Measurements from ENCODE around the gene ELP4. TPM values are rescaled to one million over a fixed set of nuclear protein-coding genes. Genes with fewer than 3 reads are reported as not detected.
"Not testable (repeated sequence)": the region's sequence is repeated elsewhere in the genome, so short reads cannot be mapped to it uniquely, and the experiment has no call there.

ELP4 gene
- total RNA-seq, 1 experiment from 2014 or later: 20.3 TPM

DNA sequence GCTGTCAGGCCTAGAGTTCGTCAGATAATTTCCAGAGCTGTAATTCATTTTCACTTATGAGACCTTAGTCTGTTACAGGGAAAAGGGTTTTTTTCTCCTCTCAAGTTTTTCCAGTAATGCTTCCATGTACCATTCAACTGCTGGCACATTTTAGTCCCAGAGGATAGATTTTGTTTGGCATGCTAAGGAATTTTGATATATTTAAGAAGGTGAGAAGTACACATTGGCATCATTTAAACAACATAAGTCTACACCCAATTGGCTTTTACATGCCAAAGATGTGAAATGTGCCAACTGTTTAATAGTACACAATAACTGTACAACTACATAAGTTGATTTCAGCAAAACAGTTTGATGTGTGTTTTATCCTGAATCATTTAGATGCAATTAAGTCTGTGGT is 230.6 kb downstream of the ELP4 start:
- no peaks in the 10 kb centered on the region for H3K4me1 Mint-ChIP-seq (ENCODE audit: low read depth, unreplicated experiment)
- BruUV-seq (replicated peaks): no TSS peak
- TF ChIP-seq, protein P1, sequence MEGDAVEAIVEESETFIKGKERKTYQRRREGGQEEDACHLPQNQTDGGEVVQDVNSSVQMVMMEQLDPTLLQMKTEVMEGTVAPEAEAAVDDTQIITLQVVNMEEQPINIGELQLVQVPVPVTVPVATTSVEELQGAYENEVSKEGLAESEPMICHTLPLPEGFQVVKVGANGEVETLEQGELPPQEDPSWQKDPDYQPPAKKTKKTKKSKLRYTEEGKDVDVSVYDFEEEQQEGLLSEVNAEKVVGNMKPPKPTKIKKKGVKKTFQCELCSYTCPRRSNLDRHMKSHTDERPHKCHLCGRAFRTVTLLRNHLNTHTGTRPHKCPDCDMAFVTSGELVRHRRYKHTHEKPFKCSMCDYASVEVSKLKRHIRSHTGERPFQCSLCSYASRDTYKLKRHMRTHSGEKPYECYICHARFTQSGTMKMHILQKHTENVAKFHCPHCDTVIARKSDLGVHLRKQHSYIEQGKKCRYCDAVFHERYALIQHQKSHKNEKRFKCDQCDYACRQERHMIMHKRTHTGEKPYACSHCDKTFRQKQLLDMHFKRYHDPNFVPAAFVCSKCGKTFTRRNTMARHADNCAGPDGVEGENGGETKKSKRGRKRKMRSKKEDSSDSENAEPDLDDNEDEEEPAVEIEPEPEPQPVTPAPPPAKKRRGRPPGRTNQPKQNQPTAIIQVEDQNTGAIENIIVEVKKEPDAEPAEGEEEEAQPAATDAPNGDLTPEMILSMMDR (IDR thresholded peaks at IDR 0.05; ENCODE audit: unreplicated experiment): no peak
- no peaks in the 10 kb centered on the region for H3K36me3 Mint-ChIP-seq (ENCODE audit: insufficient read depth, unreplicated experiment)
- H3K9me3 Mint-ChIP-seq (ENCODE audit: low read depth, unreplicated experiment): peaks cover 8% of the 10 kb centered on the region
- CTCF ChIA-PET: no interaction called here
- H3K4me3 Mint-ChIP-seq (ENCODE audit: low read depth, unreplicated experiment): no peak overlapping the region
- no peak for DNase-seq
- no peak overlapping the region for H3K27ac Mint-ChIP-seq (ENCODE audit: unreplicated experiment)
- H3K27me3 Mint-ChIP-seq (ENCODE audit: unreplicated experiment): no peaks in the 10 kb centered on the region
- intact Hi-C loops (cut with micrococcal nuclease; ENCODE audit: unreplicated experiment): no loop called here

DNA sequence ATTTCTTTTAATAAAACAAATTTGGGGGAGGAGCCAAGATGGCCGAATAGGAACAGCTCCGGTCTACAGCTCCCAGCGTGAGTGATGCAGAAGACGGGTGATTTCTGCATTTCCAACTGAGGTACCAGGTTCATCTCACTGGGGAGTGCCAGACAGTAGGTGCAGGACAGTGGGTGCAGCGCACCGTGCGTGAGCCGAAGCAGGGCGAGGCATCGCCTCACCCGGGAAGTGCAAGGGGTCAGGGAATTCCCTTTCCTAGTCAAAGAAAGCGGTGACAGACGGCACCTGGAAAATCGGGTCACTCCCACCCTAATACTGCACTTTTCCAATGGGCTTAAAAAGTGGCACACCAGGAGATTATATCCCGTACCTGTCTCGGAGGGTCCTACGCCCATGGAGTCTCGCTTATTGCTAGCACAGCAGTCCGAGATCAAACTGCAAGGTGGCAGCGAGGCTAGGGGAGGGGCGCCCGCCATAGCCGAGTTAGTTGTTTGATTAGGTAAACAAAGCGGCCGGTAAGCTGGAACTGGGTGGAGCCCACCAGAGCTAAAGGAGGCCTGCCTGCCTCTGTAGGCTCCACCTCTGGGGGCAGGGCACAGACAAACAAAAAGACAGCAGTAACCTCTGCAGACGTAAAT is 231.3 kb downstream of the ELP4 start:
- H3K9me3 Mint-ChIP-seq (ENCODE audit: low read depth, unreplicated experiment); DNase-seq; BruUV-seq (replicated peaks); intact Hi-C loops (cut with micrococcal nuclease; ENCODE audit: unreplicated experiment); H3K4me1 Mint-ChIP-seq (ENCODE audit: low read depth, unreplicated experiment); H3K4me3 Mint-ChIP-seq (ENCODE audit: low read depth, unreplicated experiment); H3K27me3 Mint-ChIP-seq (ENCODE audit: unreplicated experiment); CTCF ChIA-PET; H3K36me3 Mint-ChIP-seq (ENCODE audit: insufficient read depth, unreplicated experiment); H3K27ac Mint-ChIP-seq (ENCODE audit: unreplicated experiment): not testable (repeated sequence)

DNA sequence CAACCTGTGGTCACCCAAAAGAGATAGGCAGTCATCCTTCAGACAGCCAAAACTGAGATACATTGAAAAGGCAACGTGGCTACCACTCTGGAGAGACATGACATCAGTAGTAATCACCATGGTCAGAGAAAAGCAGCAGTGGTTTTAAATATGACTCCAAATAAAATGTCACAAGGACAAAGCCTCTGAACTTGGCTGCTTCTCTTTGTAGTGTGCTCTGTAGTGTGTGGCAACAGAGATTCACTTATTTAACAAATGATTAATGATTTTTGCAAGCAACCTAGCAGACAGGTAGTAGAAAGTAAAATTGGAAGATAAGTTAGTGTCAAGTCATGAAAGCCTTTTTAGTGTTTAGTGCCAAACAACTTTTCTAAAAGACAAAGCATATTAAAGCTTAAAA is 238.0 kb downstream of the ELP4 start:
- Mint-ChIP-seq H3K27ac (ENCODE audit: unreplicated experiment) (no peak overlapping the region), H3K9me3 (ENCODE audit: low read depth, unreplicated experiment) (peaks cover 5% of the 10 kb centered on the region), H3K4me3 (ENCODE audit: low read depth, unreplicated experiment) (no peak overlapping the region), H3K4me1 (ENCODE audit: low read depth, unreplicated experiment) (no peaks in the 10 kb centered on the region), H3K27me3 (ENCODE audit: unreplicated experiment) (no peaks in the 10 kb centered on the region), H3K36me3 (ENCODE audit: insufficient read depth, unreplicated experiment) (no peaks in the 10 kb centered on the region)
- no TSS peak for BruUV-seq (replicated peaks)
- intact Hi-C loops (cut with micrococcal nuclease; ENCODE audit: unreplicated experiment): no loop called here
- CTCF ChIA-PET: no interaction called here
- DNase-seq: no peak
- TF ChIP-seq, protein P1 (IDR thresholded peaks at IDR 0.05; ENCODE audit: unreplicated experiment): no peak

DNA sequence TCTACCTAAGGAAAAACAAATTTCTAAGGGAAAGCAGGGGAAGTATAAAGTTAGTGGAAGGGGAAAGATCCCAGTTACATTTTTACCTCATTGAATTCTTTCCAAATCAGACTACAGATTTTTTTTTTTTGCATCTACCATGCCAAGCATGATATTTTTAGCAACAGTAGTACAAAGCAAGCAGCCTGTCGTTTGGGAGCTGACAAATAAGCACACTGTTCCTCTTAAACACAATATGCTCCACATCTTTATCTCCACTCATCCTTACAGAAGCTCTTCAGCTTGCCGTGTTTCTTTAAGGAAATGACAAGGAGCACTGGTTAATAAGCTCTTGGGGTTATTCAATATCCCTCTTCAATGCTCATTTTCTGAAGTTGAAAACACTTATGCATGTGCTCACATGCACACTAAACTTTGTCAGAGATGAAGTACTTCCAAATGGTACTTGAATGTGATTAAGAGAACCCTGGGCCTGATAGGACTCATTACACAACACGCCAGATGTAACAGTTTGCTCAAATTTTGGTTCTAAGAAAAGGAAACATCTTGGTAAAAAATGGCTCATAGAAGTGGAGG is 247.8 kb downstream of the ELP4 start:
- Mint-ChIP-seq H3K4me1 (ENCODE audit: low read depth, unreplicated experiment) (no peaks in the 10 kb centered on the region), H3K36me3 (ENCODE audit: insufficient read depth, unreplicated experiment) (no peaks in the 10 kb centered on the region), H3K27ac (ENCODE audit: unreplicated experiment) (no peak overlapping the region), H3K9me3 (ENCODE audit: low read depth, unreplicated experiment) (no peaks in the 10 kb centered on the region), H3K27me3 (ENCODE audit: unreplicated experiment) (no peaks in the 10 kb centered on the region), H3K4me3 (ENCODE audit: low read depth, unreplicated experiment) (no peak overlapping the region)
- no peak for DNase-seq
- CTCF ChIA-PET: interaction anchor here (0.6 to 1.0 kb wide), 2 partner anchors 14 to 19 kb away, joined by 4 to 5 read pairs; no protein-coding TSS in a partner anchor
- TF ChIP-seq, protein P1 (IDR thresholded peaks at IDR 0.05; ENCODE audit: unreplicated experiment): no peak
- intact Hi-C loops (cut with micrococcal nuclease; ENCODE audit: unreplicated experiment): no loop called here
- BruUV-seq (replicated peaks): no TSS peak

DNA sequence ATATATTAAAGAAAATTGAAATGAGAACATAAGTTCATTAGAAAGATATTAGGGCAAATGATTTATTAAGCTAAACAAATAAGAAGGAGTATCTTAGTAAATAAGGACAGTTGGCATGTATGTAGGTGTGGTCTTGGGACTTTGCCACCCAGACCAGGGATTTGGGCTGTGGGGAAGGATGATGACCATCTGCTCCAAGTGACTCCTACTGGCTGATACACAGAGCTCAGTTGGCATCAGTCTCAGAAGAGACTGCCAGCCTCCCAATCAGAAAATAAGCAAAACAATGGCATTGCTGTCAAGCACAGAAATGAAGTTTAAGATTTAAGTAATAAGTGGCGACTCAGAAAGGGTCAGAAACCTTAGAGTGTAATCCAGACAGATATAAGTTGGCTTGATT is 252.1 kb downstream of the ELP4 start:
- TF ChIP-seq, protein P1 (IDR thresholded peaks at IDR 0.05; ENCODE audit: unreplicated experiment): no peak
- intact Hi-C loops (cut with micrococcal nuclease; ENCODE audit: unreplicated experiment): no loop called here
- H3K27me3 Mint-ChIP-seq (ENCODE audit: unreplicated experiment): no peaks in the 10 kb centered on the region
- no TSS peak for BruUV-seq (replicated peaks)
- no peak overlapping the region for H3K4me3 Mint-ChIP-seq (ENCODE audit: low read depth, unreplicated experiment)
- H3K4me1 Mint-ChIP-seq (ENCODE audit: low read depth, unreplicated experiment): no peaks in the 10 kb centered on the region
- no peak overlapping the region for H3K27ac Mint-ChIP-seq (ENCODE audit: unreplicated experiment)
- no peak for DNase-seq
- H3K9me3 Mint-ChIP-seq (ENCODE audit: low read depth, unreplicated experiment): no peaks in the 10 kb centered on the region
- no peaks in the 10 kb centered on the region for H3K36me3 Mint-ChIP-seq (ENCODE audit: insufficient read depth, unreplicated experiment)
- CTCF ChIA-PET: no interaction called here
